IPS DF 19.7 (cell line): ENCODE data around the gene CHST10.
"Not testable (repeated sequence)": the region's sequence is repeated elsewhere in the genome, so short reads cannot be mapped to it uniquely, and the experiment has no call there.

ENCODE experiments used
- DNase-seq: peaks from one replicate; pipeline ENCODE4 v3.0.0-alpha.2; 2013; ENCODE audit warnings: low read depth, low spot score

The CHST10 gene

DNA sequence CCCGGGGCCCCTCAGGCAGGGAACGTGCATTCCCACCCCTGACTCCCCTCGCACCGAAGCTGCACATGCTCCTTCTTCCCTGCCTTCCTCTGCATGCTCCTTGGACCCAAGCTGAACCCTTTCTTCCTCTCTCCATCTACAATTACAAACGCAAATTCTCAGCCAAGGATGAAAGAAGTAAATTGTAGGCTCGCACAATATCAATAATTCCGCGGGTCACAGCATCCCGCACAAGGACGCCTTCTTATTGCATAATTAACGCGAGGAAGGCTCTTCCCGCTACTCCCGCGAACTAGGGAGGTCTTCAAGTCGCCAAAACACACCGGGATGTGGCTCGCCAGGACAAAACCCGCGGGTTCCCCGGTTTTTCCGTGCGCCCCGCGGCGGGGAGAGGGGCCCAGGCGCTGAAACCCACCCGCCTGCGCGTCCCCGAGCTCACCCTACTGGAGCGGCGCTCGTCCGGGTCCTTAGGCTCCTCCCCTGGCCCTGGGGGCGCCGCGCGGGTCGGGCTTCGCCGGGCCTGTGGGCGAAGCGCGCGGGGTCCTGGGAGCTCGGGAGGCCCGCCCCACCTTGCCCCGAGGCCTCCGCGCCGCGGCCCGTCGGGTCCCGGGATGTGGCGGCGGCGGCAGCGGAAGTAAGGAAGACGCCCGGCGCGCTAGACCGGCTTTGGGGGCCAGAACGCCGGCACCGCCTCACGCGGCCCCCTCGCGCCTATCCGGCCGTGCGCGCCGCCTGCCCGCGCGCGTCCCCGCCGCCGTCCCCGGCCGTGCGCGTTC, at the start of gene CHST10:
Gene CHST10, minus strand, starts transcription at position 734 of the 776 bp plus-strand sequence. CDS start 10,993 bp downstream, outside the sequence.
- DNase-seq: no peak

DNA sequence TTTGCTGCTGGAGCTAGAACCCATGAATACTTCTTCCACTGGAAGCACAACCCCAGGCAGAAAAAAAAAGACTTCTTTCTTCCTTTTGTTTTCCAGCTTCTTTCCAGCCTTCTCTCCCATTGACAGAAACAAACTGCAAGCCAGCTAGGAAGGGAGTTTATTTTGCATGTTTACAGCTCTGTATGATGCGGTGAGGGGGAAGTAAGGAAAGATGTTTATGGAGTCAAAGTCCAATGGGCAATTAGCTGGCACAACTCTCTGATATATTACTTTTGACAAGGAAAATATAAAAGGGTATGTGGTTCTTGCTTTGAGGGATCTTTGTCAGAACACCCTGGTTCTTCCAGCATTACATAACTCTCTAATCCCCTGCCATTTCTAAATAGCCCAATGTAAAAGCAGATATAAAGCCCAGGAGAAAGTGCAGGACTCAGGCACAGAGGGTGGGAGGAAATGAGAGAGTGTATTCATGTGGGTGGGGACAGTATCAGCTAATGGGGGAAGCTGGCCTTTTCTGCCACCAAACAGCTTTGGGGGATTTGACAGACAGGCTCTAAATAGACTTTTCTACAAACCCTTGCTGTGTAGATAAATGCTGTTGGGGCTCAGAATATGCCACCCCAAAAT, 43.5 kb upstream of the CHST10 start:
- no peak for DNase-seq

DNA sequence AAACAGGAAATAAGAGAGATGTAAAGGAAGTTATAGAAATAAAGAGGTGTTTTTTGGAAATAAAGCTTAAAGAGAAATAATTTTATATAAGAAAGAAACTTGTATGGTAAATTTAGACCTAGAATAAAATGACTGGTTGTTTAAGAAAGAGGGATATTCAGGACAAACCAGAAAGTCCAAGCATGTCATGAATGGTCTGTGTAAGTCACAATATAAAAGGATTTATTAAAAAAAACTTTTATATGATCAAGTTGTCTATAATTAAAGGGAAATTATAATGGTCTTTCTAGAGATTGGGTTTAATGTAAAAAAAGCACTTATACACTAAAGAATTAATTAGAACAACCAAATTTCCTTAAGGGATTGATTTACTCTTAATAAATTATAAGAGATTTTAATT, 38.9 kb upstream of the CHST10 start:
- DNase-seq: not testable (repeated sequence)

GRCh38 chr2:100453853-100454252, 36.4 kb upstream of the CHST10 start:
- DNase-seq: no peak

- no peak for DNase-seq
Measured at GRCh38 chr2:100451734-100452133, 34.3 kb upstream of the CHST10 start.

GRCh38 chr2:100451092-100451491, 33.6 kb upstream of the CHST10 start:
- DNase-seq: no peak

- DNase-seq: no peak
Measured at GRCh38 chr2:100446696-100447095, 29.2 kb upstream of the CHST10 start.

GRCh38 chr2:100437751-100438150, 20.3 kb upstream of the CHST10 start:
- DNase-seq: no peak

DNA sequence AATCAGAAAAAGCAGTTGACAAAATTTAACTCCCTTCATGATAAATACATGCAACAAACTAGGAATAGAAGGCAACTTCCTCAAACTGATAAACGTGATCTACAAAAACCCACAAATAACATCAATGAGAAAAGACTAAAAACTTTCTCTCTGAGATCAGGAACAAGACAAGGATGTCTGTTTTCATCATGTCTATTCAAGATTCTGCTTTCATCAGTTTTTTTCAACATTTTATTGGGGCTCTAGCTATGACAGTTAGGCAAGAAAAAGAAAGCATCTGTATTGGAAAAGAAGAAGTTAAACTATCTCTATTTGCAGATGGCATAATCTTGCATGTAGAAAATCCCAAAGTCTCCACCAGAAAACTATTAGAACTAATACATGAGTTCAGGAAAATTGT, 12.3 kb upstream of the CHST10 start:
- DNase-seq: no peak

DNA sequence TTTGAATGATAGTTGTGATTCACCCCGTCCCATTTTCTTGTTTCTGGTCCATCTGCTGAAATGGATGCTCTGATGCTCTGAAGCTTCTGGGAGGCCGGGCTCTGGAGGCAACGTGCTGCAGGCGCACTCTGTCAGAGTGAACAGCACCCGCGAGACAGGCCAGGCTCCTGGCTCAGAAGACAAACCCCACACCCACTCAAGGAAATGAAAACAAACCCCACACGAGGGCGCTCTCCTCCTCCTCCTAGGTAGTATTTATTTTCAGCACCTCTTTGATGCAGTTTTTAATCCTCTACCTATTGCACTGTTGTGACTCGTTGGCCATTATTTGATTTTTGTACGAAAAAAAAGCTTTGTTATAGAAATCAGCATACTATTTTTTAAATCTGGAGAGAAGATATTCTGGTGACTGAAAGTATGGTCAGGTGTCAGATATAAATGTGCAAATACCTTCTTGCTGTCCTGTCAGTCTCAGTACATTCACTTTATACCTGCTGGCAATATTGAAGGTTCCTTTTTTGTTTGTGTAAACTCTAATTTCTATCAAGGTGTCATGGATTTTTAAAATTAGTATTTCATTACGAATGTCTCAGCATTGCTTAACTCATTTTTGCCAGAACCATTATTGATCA, 10.3 kb upstream of the CHST10 start:
- no peak for DNase-seq

GRCh38 chr2:100427111-100427510, 9.6 kb upstream of the CHST10 start:
- DNase-seq: no peak

DNA sequence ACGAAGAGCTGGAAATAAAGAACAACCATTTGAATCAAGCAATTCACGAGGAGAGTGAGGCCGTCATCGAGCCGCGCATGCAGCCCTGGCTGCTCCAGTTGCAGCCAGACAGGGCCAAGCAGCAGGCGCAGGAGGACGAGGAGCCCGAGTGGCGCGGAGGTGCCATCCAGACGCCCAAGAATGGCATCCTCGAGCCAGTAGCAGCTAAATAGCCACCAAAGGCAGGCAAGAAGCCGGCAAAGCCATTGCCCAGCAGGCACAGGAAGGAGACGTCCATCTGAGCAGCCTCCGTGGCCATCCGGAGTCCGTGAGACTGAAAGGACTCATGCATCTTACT, 8.9 kb upstream of the CHST10 start:
- no peak for DNase-seq

GRCh38 chr2:100425573-100426383, 8.3 kb upstream of the CHST10 start:
- no peak for DNase-seq

GRCh38 chr2:100425107-100425506, 7.6 kb upstream of the CHST10 start:
- DNase-seq: no peak

DNA sequence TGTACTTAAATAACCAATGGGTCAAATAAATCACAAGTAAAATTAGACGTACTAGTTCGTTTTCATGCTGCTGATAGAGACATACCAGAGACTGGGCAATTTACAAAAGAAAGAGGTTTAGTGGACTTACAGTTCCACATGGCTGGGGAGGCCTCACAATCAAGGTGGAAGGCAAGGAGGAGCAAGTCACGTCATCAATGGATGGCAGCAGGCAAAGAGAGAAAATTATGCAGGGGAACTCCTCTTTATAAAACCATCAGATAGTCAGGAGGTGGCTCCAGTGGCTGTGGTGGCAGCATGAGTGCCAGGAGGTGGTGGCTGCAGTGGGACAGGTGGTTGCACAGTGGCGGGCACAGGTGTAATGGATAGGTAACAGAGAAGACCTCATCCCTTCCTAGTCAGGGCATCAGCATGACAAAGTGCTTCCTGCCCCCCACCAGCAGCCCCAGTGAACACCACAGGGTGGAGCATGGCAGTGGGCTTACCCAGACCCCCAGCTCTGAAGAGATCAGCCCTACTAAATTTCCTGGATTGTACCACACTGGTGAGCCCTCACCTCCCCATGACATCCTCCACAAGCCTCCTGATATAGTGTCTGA, 6.9 kb upstream of the CHST10 start:
- no peak for DNase-seq

- DNase-seq: no peak
Measured at GRCh38 chr2:100423631-100424030, 6.2 kb upstream of the CHST10 start.

- no peak for DNase-seq
Measured at GRCh38 chr2:100422320-100423055, 5.0 kb upstream of the CHST10 start.

DNA sequence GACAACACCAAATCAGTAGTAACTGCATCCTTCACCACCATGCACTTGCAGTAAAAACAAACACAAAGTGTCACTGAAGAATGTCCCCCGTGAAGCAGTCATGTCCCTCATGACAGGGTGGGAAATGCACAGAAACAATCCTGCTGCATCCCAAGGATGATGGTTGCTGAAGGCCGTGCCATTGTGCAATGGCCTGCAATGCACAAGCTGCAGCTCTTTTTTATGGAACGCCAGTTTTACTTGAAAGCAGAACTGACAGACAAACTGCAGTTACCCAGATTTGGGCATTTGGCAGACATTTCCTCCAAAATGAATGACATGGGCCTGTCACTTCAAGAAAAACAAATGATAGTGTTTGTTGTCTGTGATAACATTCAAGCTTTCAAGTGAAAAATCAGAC, 2.4 kb upstream of the CHST10 start:
- no peak for DNase-seq

GRCh38 chr2:100418406-100418962, 1.0 kb upstream of the CHST10 start:
- no peak for DNase-seq

- no peak for DNase-seq
Measured at GRCh38 chr2:100417711-100418124, 250 bp upstream of the CHST10 start.
